Endothelial cell of umbilical vein (primary cell): ENCODE measurements around the gene SFSWAP. TPM values are rescaled to one million over a fixed set of nuclear protein-coding genes. Genes with fewer than 3 reads are reported as not detected.

Source experiments
- BruUV-seq: library from RNA; stranded (reverse); fragments of 400-500 nt; replicated peaks from 2 replicates; lab custom pipeline; 2021; lab: Mats Ljungman, UMichigan
- CTCF ChIA-PET: fragments of 300-600, 350-600 bp; sonication (Branson Sonifier 250); formaldehyde crosslinking; loops from one replicate; lab custom pipeline; 2021; ENCODE audit warnings: antibody characterized with exemption, inconsistent platforms; lab: Charles Lee
- POLR2A ChIA-PET: fragments of 300-600, 350-600 bp; sonication (Branson Sonifier 250); formaldehyde crosslinking; loops from one replicate; lab custom pipeline; 2021; ENCODE audit warnings: antibody characterized with exemption, inconsistent platforms; lab: Charles Lee
- DNase-seq: peaks from one replicate; pipeline ENCODE4 v3.0.0-alpha.2; 2011; ENCODE audit warnings: low read depth, low spot score
- FAIRE-seq: peaks from 2 replicates; lab custom pipeline; 2011; peaks lifted over from hg19 to GRCh38; lab: Jason Lieb, UNC
- H2AFZ ChIP-seq: 2 replicates; pipeline ENCODE4 v1.6.0; 2012; ENCODE audit warnings: low read depth, low read length, control low read depth, inconsistent platforms
- H3K27ac ChIP-seq: 2 replicates; pipeline ENCODE4 v1.5.1; 2011; ENCODE audit warnings: low read depth, mild to moderate bottlenecking, control low read depth, low read length, moderate library complexity; ENCODE audit not compliant: insufficient read depth
- H3K27me3 ChIP-seq, 2 experiments: 2 replicates each; pipeline versions ENCODE4 v1.6.0 to v1.6.1; 2011; ENCODE audit warnings: low read length in 2 of 2, mixed read lengths in 1 of 2; ENCODE audit not compliant: control insufficient read depth in 2 of 2, insufficient read depth in 2 of 2
- H3K36me3 ChIP-seq, 2 experiments: 2 replicates in 1 of 2; 3 replicates in 1 of 2; pipeline ENCODE4 v1.5.1; 2011; ENCODE audit warnings: low read length in 2 of 2, mild to moderate bottlenecking in 1 of 2, moderate library complexity in 1 of 2; ENCODE audit not compliant: control insufficient read depth in 2 of 2, insufficient read depth in 2 of 2; ENCODE audit errors: extremely low read depth in 1 of 2
- H3K4me1 ChIP-seq: 3 replicates; pipeline ENCODE4 v1.5.1; 2011; ENCODE audit warnings: mild to moderate bottlenecking, low read length; ENCODE audit not compliant: control insufficient read depth, insufficient read depth; ENCODE audit errors: extremely low read depth
- H3K4me2 ChIP-seq: 2 replicates; pipeline ENCODE4 v1.6.1; 2011; ENCODE audit warnings: low read length, control low read depth, mixed read lengths; ENCODE audit not compliant: insufficient read depth
- H3K4me3 ChIP-seq, 3 experiments: fragments of 200-600 bp in 1 of 3; sonication (generic), shearing (Covaris generic) in 1 of 3; replicated peaks in 1 of 3; 2 replicates each; pipeline ENCODE4 v1.5.1; 2011 to 2016; ENCODE audit warnings: control low read depth in 3 of 3, low read length in 3 of 3, mild to moderate bottlenecking in 2 of 3, inconsistent platforms in 1 of 3, low read depth in 1 of 3, moderate library complexity in 1 of 3; ENCODE audit not compliant: insufficient read depth in 1 of 3
- H3K79me2 ChIP-seq: 2 replicates; pipeline ENCODE4 v1.6.0; 2012; ENCODE audit warnings: low read length, inconsistent platforms; ENCODE audit not compliant: control insufficient read depth, insufficient read depth
- H3K9ac ChIP-seq: replicated peaks from 2 replicates; pipeline ENCODE3; 2011; ENCODE audit warnings: low read length, control low read depth; ENCODE audit not compliant: insufficient read depth; ENCODE audit errors: extremely low read depth
- H3K9me1 ChIP-seq: replicated peaks from 3 replicates; pipeline ENCODE4 v1.6.0; 2011; ENCODE audit warnings: mild to moderate bottlenecking, low read length; ENCODE audit not compliant: control insufficient read depth, insufficient read depth; ENCODE audit errors: extremely low read depth
- H3K9me3 ChIP-seq: replicated peaks from 2 replicates; pipeline ENCODE4 v1.5.1; 2012; ENCODE audit warnings: low read length, inconsistent platforms; ENCODE audit not compliant: control insufficient read depth, insufficient read depth
- H4K20me1 ChIP-seq: replicated peaks from 2 replicates; pipeline ENCODE3; 2011; ENCODE audit warnings: mild to moderate bottlenecking, low read length; ENCODE audit not compliant: control insufficient read depth, insufficient read depth; ENCODE audit errors: extremely low read depth
- CTCF ChIP-seq, 2 donors: IDR thresholded peaks; 1 replicate in 1 of 2; 2 replicates in 1 of 2; pipeline ENCODE4 v1.5.1; 2011; ENCODE audit warnings: low read length in 2 of 2, mild to moderate bottlenecking in 2 of 2, moderate library complexity in 2 of 2, control low read depth in 1 of 2, inconsistent platforms in 1 of 2, low read depth in 1 of 2; ENCODE audit not compliant: insufficient read depth in 1 of 2; ENCODE audit errors: extremely low read depth in 1 of 2
- EZH2 ChIP-seq: IDR thresholded peaks from 2 replicates; pipeline ENCODE4 v1.6.1; 2012; ENCODE audit warnings: borderline replicate concordance, low read depth, mild to moderate bottlenecking, moderate library complexity, low read length, inconsistent platforms; ENCODE audit not compliant: severe bottlenecking
- MAX ChIP-seq: IDR thresholded peaks from 2 replicates; pipeline ENCODE4 v1.6.1; 2011; ENCODE audit not compliant: insufficient read depth, insufficient read length
- MYC ChIP-seq: IDR thresholded peaks from one replicate; pipeline ENCODE4 v1.6.1; 2011; ENCODE audit warnings: mild to moderate bottlenecking, low read depth, low read length
- POLR2AphosphoS5 ChIP-seq: IDR thresholded peaks from 2 replicates; pipeline ENCODE4 v1.6.1; 2012; ENCODE audit warnings: low read depth, mild to moderate bottlenecking, control low read depth, low read length, moderate library complexity; ENCODE audit not compliant: insufficient read depth
- dilution Hi-C: fragments of 300-500 bp; cut with MboI; formaldehyde crosslinking; loops from one replicate; pipeline ENCODE4 v1.15.0; 2019; ENCODE audit warnings: low sequenced_read_pairs; ENCODE audit not compliant: extremely low pct_ligation_motif_present
- intact Hi-C: fragments of 100-400 bp; cut with micrococcal nuclease; formaldehyde crosslinking; loops from one replicate; pipeline ENCODE4 v1.10.0; 2022
- polyA plus RNA-seq, 4 experiments: library from polyadenylated mRNA; depleted of rRNA in 3 of 4; stranded (reverse) in 3 of 4; unstranded in 1 of 4; fragments of >200 nt; gene quantifications; 2 replicates each; pipeline versions ENCODE4 v1.2.1 to v1.2.3, GENCODE V29; 2011 to 2012; ENCODE audit warnings: missing spikeins in 1 of 4
- total RNA-seq: library from RNA; stranded (reverse); gene quantifications from 2 replicates; pipeline ENCODE4 v1.2.3, GENCODE V29; 2021

SFSWAP gene
- total and polyA plus RNA-seq, 2 donors (not counting 3 experiments of a cell fraction or from before 2014, with no cell fraction given) = 38.1 to 53.3 TPM

- H2AFZ ChIP-seq = no peak overlapping the region
- ChIA-PET POLR2A (no interaction called here), CTCF (interaction anchor here (1.1 kb wide), 1 partner anchor 25 kb away, joined by 3 read pairs; no protein-coding TSS in a partner anchor)
- intact Hi-C loops (no loop called here), dilution Hi-C loops (no loop called here)
- H3K4me2 ChIP-seq = no peak overlapping the region
- H3K79me2 ChIP-seq = peaks cover 3% of the 10 kb centered on the region
- H4K20me1 ChIP-seq = no peaks in the 10 kb centered on the region
- DNase-seq (no peak), FAIRE-seq (peak; percentile 35)
- H3K27me3 ChIP-seq = no peaks in the 10 kb centered on the region
- H3K36me3 ChIP-seq = peaks cover 23 to 68% of the 10 kb centered on the region in 2 experiments
- no TSS peak for BruUV-seq
- H3K9ac ChIP-seq = no peak overlapping the region
- no peaks in the 10 kb centered on the region for H3K9me1 ChIP-seq
- no peaks in the 10 kb centered on the region for H3K4me1 ChIP-seq
- no peaks in the 10 kb centered on the region for H3K9me3 ChIP-seq
- H3K4me3 ChIP-seq = no peak overlapping the region
- H3K27ac ChIP-seq = no peak overlapping the region
- TF ChIP-seq MAX (no peak), CTCF (IDR thresholded peaks at IDR 0.05; ENCODE audit: extremely low read depth in 1 of 2, insufficient read depth in 1 of 2, low read depth in 1 of 2, low read length in 2 of 2) (no peak), POLR2AphosphoS5 (no peak), EZH2 (no peak), MYC (no peak)
These were observed 18.5 kb downstream of the SFSWAP start for GRCh38 chr12:131729254-131729955.
